ENCODE results near the gene TMEM201.

The TMEM201 gene

DNA sequence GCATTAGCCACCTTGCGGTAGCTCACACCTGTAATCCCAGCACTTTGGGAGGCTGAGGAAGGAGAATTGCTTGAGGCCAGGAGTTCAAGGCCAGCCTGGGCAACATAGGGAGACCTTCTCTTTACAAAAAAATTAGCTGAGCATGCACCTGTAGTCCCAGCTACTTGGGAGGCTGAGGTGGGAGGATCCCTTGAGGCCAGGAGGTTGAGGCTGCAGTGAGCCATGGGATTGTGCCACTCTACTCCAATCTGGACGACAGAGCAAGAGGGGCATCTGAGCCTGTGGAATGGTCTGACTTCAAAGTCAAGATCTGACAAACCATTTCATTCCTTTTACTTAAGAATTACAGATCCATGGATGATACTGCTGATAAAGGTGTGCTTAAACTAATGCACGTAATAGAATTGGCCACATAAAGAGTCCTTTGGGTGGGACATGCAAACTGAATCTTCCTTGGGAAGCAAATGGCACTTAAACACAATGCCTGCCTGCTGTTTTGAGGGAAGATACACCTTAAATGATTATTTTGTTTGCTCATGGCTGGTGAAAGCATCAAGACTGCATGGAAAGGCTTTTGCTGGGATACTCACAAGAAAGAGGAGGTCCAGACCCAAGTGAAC lies 2.5 kb upstream of the TMEM201 start:
- no peak for DNase-seq

DNA sequence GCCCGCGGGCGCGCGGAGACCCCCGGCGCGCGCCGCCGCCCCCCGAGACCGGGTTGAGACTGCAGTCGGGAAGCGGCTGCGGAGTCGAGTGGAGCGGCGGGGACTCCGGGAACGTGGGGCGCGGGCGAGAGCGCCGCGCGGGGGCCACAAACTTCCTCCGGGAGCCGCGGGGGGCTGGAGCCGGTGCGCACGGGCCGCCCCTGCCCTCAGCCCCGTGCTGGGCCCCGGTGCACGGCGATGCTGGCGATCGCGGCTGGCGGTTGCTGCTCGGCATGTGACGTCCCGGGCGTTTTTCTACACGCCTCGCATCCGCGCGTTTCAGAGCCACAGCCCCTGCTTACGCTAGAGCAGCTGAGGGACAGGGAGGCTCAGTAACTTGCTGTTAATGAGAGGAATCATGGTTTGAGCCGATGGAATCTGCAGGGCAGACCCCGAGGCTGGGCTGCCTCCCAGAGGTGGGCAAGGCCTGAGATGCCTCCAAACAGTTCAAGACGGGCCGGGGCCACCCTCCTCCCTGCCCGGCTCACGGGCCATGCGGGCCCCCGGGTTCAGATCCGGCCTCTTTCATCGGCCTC lies 520 bp downstream of the TMEM201 start:
- no peak for DNase-seq

DNA sequence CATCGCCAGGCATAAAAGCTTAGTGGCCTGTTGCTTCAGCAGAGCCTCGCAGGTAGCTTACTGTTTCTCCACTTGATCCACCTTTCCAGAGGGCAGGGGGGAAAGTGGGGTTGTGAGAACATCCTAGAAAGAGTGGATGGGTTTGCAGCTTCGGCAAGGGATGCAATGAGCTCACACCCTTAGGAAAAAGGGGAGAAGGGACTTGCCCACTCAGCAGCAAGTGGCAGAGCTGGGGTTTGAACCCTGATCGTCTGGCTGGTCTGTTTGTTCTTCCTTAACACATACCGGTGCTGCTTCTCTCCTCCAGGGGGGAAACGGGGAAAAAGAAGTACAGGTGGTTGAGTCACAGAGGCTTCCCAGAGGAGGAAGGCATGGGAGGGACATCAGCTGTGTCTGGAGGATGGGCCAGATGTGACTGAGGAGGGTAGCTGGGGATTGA lies 1.0 kb downstream of the TMEM201 start:
- no peak for DNase-seq

DNA sequence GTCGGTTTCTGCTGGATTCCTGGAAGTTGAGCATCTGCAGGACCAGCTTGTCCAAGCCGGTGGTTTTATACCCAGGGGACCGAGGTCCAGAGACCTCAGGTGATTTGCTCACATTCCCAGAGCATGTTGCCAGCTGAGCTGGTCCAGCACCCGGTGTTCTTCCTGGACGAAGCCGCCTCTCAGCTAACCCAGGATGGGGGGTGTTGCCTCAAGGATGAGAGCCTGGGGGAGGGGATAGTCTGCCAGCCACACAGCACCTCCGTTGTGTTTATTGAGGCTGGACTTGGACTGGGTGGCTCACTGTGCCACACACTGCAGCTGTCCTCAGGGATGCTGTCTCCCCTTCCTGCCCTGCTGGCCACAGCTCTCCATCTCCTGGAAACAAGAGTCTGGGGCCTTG lies 1.5 kb downstream of the TMEM201 start:
- DNase-seq, result no peak

DNA sequence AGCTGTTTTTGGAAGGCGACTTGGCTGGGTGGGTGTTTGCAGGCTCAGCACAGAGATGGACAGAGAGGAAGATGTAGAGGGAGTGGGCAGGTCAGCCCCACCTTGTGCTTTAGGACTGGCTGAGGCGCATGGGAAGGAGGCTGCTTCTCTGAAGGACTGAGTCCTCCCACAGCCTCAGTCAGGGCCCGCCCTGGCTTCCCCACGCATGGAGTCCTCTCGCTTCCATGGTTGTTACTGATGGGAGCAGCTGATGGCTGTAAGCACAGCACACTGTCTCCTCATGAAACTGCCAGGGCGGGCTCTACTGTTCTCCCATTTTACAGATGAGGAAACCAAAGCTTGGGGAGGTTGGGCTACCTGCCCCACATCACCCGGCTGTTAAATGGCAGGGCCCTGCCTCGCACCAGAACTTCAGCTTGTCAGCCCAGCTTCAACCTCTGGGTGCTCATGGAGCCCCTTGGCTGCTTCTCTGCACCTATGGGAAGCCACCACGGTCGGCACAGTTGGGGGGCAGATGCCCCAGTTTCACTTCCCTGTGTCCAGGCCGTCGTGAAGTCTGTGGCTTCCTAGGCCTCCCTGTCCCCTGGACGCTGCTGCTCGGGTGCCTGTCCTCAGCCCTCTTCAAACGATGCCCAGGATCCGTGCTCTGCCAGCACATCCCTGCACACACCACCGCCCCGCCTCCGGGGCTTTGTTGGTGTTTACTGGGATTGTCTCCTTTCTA lies 2.4 kb downstream of the TMEM201 start:
- DNase-seq, result no peak

DNA sequence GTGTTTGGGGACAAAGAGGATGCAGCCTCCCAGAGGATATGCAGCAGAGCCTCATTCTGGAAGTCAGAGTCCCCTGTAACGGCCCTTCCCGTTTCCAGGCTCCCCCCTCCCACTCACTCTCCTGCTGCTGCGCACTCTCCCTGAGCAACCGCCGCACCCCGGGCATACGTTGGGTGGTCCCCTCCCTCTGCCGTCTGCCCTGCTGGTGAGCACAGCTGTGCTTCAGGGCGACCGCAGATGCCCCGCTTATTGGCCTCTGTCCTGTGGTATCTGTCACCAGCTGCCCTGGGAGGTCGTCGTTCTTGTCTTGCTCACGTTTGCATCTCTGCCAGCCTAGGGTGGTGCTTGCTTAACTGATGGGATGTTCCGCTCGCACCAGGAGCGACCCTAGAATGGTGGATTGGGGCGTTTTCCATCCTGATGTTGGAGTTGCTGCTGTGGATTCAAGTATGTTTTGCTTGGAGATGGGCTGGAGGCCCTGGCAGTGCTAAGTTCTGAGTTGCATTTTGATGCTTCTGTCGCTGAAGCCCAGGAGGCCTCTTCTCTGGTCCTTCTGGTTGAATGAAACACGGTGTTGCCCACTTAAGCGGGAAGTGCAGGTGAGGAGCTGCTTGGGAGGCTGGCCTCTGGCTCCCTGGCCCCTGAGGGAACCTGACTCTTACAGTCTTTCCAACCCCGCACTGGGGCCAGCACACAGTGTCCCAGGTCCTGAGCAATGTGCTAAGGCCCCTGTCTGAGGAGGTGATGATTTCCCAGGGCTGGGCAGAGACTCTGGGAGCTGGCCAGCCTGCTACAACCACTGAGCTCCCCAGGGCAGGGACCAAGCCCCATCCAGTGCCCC lies 3.2 kb downstream of the TMEM201 start:
- DNase-seq, result no peak

DNA sequence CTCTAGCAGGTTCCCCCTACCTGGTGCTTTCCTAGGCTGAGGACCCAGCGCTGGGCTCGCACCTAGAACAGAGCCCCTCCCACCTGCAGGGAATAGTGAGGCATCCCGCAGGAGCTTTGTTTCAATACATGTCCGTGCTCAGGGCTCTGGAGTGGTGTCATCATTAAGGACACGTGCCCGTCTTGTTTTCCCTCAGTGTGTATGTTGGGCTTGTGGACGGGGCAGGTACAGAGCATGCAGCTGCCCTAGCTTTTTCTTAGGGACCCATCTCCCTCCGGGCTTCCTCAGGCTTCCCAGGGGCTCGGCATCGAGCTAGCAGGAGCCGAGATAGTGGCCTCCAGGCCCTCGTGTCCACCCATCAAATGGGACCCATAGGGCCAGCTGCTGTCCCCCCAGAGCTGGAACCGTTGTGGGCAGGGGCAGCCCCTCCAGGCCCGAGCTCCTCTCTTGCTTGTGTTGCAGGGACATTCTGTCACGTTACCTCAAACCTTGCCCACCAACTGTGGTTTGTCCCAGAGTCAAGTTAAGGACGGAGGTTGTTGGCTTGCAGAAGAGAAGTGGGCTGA lies 3.9 kb downstream of the TMEM201 start:
- DNase-seq, result no peak

DNA sequence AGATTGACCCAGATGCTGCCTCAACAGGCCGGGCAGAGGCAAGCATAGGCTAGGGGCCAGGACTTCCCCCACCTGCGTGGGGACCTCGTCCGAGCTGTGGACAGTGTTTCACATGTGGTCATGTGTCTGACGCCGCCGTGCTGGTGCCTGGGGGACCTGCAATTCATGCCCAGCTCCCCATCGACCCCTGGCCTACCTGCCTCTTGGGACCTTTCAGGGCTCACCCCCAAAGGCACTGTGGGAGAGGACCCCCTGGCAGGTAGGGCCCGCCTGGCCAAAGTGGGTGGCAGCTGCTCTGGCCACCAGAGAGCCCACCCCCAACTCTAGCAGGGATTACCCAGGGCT lies 4.4 kb downstream of the TMEM201 start:
- DNase-seq, result no peak

DNA sequence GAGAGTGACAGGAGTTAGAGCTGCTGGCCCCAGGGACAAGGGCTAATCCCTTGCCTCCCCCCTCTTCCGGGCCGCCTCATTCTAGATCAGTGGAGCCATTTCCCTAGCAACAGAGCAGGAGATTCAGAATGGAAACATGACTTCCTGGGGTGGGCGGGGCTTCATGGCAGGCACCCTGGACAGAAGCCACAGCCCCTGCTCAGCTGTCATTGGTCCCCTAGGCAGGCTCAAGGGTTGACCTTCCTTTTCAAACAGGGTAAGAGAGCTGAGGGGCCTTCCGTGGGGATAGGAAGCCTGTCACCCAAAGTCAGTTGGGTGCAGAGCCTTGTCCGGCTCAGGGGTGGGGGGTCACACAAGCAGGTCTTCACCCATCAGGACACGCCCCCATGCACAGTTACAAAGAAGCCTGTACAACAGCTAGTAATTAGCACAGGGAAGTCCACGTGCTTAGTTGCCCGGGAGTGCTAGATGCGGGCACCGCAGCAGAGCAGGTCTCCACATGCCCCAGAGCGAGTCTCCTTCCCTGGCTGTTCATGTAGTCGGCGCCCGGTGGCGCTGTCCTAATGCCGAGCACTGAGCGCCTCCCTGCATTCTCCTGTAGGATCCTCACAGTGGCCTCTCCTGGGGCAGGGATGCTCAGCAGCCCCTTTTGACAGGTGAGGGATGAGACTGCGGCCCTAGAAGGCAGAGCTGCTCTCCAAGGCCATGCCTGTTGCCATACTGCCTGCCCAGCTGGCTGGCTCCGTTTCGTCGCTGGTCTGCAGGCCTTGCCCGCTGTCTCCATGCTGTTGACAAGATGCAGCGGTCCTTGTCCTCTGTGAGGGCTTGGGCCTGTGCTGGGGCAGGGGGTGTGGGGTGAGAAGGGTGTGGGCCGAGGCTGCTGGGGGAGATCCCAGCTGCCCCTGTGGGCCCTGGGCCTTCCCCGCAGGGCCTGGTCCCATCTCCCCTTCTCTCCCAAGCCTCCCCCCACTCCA lies 5.1 kb downstream of the TMEM201 start:
- no peak for DNase-seq

DNA sequence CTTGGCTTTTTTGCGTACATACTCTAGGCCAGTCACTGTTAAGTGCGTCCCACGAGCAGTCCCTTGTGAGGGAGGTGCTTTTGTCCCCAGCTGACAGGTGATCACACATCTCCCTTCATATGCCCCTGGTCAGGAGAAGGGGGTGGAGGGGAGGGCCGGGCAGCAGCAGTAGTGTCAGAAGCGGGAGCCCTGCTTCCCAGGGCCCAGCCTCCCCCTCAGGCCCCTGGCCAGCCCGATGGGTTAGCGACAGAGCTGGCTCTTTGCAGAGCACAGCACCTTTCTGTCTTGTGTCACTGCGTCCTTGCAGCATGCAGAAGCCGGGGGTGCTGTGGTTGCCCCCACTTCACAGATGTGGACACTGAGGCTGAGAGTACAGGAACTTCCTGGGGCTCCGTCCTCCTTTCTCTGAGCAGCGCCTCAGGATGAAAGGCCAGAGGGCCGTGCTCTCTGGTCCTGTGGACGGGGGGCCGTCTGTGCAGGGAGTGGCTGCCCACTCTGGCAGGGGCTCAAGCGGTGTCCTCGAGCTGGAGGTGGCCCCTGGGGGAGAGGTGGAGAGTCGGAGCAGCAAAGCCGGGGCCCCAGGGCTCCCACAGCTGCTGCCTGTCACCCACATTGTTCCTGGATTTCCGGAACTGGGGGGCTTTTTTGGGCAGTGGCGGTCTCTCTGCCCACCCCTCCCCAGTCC lies 5.9 kb downstream of the TMEM201 start:
- no peak for DNase-seq

DNA sequence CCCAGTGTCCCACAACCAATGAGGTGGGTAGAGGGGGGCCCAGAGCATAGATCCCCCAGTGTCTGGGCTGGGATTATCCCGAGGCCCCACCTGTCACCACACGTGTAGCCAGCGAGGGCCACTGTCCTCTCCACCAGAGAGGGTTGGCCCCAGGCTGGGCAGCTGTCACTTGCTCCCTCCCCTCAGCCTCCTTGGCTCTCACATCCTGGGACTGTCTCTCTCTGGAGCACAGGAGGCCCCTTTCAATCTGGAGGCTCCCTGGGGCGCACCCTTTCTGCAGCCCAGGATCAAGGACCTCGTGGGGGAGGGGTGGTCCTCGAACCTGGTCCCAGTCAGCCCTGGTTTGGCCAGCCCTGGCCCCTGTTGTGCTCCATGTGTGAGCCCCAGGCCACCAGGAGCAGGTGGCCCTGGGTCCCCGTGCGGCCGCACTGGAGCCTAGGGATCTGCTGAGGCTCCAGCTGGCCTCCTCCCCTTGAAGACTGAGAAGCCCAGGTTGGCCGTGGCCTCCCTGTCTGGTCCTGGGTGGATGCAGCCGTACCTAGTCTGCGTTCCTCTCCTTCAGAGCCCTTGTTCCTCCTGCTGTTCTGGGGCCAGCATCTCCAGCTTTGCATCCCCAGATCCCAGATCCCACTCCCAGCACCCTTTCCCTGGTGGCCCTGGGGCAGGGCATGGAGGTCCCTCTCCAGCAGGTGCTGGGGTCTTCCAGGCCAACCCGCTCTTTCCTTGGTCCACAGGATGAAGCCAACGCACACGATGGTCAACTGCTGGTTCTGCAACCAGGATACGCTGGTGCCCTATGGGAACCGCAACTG lies 6.7 kb downstream of the TMEM201 start:
- DNase-seq, result no peak

DNA sequence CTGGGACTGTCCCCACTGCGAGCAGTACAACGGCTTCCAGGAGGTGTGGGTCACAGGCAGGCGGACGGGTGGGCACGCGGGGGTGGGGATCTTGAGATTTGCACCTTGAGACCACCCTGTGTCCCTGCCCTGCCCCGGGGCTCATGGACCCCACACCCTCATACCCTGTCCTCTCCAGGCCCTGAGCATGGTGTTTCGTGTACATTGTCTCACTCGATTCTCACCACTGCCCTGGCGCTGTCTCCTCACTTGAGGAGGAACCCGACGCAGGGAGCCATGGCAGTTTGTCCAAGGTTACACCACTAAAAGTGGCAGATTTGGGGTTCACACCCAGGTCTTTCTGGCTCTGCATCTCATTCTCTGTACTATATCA lies 7.2 kb downstream of the TMEM201 start:
- no peak for DNase-seq

DNA sequence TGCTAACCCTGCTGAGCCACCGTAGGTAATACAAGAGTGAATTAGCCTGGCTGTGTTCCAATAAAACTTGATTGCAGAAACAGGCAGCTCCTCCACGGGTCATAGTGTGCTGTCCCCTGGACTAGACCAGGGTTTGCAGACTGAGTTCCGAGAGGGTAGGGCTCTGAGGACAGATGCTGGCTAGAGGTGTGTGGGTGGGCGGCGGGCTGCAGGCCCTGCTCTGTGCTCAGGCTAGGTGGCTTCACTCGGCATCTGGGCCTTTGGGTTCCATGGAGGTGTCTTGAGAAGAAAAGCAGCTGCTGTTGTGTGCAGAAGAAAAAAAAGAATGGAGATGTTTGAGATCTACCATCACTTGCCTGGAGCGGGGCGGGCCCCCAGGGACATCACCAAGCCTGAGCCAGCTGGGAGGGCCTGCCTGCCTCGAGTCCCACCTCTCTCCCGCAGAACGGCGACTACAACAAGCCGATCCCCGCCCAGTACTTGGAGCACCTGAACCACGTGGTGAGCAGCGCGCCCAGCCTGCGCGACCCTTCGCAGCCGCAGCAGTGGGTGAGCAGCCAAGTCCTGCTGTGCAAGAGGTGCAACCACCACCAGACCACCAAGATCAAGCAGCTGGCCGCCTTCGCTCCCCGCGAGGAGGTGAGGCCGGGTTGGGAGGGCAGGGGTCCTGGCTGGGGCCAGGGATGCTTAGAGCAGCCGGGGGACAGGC lies 7.9 kb downstream of the TMEM201 start:
- no peak for DNase-seq

DNA sequence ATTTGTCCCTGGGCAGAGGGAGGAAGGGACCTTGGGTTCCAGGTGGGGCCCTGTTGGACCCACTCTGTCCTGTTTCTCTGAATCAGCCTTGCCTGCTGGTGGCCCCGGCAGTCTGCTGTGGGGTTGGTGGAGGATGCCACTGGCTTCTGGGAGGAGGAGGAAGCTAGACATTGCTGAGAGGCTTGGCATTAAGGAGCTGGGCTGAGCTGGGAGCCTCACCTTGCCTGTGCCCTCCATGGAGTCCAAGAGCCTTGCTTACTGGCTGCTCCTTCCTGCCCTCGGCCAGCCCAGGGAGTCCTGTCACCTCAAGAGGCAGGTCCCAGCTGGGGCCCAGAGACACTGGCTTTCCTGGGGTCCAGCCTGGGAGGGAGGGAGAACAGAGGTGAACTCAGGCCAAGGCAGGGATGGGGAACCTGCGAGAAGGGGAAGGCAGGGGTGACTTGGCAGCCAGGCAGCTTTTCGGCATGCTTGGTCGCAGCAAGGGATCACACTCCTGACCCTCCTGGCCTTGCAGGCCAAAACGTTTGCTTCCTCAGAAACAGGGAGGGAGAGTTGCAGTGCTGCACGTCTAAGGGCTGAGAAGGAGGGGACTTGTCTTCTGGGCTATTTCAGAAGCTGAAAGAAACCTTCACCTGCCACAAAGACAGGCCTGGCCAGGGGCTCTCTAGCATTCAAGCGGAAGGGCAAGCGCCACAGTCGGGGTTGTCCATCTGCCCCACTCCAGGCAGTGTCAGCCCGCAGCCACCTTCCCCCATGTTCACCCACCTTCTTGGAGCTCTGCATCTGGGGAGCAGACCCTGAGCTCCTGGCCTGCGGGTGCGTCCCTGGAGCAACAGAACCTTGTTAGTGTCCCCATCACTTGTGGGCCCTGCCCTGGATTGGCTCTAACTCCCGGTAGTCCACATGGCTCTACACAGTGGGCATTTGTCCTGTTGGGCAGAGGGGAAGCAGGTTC lies 8.9 kb downstream of the TMEM201 start:
- DNase-seq, result no peak

DNA sequence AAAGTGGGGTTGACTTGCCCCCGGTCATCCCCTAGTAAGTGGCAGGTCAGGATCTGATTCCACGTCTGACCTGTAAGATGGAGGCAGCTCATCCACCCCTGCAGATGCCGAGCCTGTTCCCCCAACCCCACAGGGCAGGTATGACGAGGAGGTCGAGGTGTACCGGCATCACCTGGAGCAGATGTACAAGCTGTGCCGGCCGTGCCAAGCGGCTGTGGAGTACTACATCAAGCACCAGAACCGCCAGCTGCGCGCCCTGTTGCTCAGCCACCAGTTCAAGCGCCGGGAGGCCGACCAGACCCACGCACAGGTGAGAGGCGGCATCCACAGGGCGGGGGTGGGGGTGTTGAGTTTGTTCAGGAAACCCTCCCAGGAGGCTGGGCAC lies 9.6 kb downstream of the TMEM201 start:
- DNase-seq, result no peak

DNA sequence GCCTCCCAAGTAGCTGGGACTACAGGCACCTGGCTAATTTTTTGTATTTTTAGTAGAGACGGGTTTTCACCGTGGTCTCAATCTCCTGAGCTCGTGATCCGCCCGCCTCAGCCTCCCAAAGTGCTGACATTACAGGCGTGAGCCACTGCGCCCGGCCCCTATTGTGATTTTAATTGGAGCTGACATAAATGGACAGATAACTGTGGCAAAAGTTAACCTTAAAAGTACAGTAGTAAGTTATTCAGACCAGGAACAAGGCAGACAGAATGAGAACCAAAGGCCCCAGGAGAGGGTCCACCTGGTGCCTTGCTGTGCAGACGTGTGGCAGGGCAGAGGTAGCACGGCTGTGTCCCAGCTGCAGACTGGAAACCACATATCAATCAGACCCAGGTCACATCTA lies 11.0 kb downstream of the TMEM201 start:
- DNase-seq, result no peak

DNA sequence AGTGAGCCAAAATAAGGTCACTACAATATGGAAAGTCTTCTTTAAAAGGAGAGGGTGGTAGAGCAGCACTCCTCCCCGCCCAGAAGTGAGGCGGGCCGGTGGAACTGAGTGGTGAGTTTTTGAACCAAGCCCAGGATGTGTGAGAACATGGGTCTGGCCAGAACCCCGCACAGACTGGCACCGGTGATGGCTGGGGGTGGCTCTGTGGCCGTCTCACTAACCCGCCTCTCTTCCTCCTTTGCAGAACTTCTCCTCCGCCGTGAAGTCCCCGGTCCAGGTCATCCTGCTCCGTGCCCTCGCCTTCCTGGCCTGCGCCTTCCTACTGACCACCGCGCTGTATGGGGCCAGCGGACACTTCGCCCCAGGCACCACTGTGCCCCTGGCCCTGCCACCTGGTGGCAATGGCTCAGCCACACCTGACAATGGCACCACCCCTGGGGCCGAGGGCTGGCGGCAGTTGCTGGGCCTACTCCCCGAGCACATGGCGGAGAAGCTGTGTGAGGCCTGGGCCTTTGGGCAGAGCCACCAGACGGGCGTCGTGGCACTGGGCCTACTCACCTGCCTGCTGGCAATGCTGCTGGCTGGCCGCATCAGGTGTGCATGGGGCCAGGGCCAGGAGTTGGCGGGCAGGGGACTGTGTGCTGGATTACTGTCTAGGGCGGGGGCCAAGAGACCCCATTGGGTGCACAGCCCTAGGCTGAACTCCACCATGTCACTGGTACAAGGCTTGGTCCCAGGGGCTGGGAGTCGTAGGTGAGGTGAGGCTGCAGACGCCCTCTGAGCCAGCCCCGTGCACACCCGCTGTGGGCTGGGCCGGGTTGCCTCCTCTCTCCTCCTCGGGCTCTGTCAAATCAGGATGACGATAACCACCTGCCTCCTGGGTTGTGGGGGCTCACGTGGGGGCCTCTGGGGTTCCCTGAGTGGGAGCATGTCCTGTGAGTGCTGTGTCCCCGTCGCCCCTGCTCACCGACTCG lies 12.4 kb downstream of the TMEM201 start:
- no peak for DNase-seq

All from NCI-H1048 (cell line).